Measurements from ENCODE around the gene GNG2.

DNA sequence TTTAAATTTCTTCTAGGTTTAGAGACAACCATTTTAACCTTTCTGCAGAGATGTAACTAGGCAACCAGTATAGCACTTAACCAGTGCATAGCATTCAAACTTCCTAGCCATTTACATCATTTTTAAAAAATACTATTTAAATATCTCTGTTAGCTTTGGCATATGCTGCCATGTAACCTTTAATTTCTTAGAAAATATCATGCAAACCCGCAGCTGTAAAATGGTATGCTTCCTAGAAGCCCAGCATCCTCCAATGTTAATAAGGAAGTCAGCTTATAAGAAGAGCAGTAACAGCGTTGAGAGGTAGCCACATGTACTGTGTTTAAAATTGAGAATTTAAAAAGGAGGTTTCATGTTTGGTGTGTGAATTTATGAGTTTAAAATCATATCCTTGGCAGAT, 22.8 kb downstream of the GNG2 start:
- TF ChIP-seq CTCF (conservative IDR thresholded peaks at IDR 0.05; ENCODE audit: low read depth, low read length), result no peak
- TF ChIP-seq EZH2phosphoT487 (IDR thresholded peaks at IDR 0.05; ENCODE audit: borderline replicate concordance, low read length), result no peak
- TF ChIP-seq EZH2 (IDR thresholded peaks at IDR 0.05; ENCODE audit: low read length, unreplicated experiment), result no peak
